Myocyte (in vitro differentiated cells): ENCODE data around the gene PLEKHG1. TPM values are rescaled to one million over a fixed set of nuclear protein-coding genes. Genes with fewer than 3 reads are reported as not detected.

ENCODE experiments used
- DNase-seq: peaks from one replicate; pipeline ENCODE4 v3.0.0-alpha.2; 2012; ENCODE audit warnings: low read depth
- polyA plus RNA-seq: library from polyadenylated mRNA; unstranded; fragments of >200 nt; gene quantifications from one replicate; pipeline ENCODE4 v1.2.1, GENCODE V29; 2012; ENCODE audit warnings: missing spikeins
- total RNA-seq: library from RNA; depleted of rRNA; stranded (reverse); fragments of >200 nt; gene quantifications from 2 replicates; pipeline ENCODE4 v1.2.3, GENCODE V29; 2014

Gene PLEKHG1
- total RNA-seq = under 0.01 TPM in 1 of 2 replicates, not detected in the other
- polyA plus RNA-seq = 0.06 TPM

- peak; percentile 8 for DNase-seq
Measured at GRCh38 chr6:150599199-150600009, at the start of gene PLEKHG1. PLEKHG1 (plus strand) TSS chr6:150599885; CDS start chr6:150733682, 133,797 bp downstream.

- no peak for DNase-seq
Measured at GRCh38 chr6:150550244-150550643, 49.4 kb upstream of the PLEKHG1 start.

GRCh38 chr6:150557043-150557599, 42.6 kb upstream of the PLEKHG1 start:
- DNase-seq = no peak

GRCh38 chr6:150560004-150560883, 39.4 kb upstream of the PLEKHG1 start:
- no peak for DNase-seq

GRCh38 chr6:150560884-150561219, 38.8 kb upstream of the PLEKHG1 start:
- no peak for DNase-seq

- DNase-seq = no peak
Measured at GRCh38 chr6:150565945-150566344, 33.7 kb upstream of the PLEKHG1 start.

GRCh38 chr6:150566486-150566885, 33.2 kb upstream of the PLEKHG1 start:
- no peak for DNase-seq

GRCh38 chr6:150567380-150567779, 32.3 kb upstream of the PLEKHG1 start:
- DNase-seq = no peak

GRCh38 chr6:150567823-150568383, 31.8 kb upstream of the PLEKHG1 start:
- DNase-seq = no peak

- no peak for DNase-seq
Measured at GRCh38 chr6:150568560-150568959, 31.1 kb upstream of the PLEKHG1 start.

GRCh38 chr6:150569161-150569560, 30.5 kb upstream of the PLEKHG1 start:
- no peak for DNase-seq

GRCh38 chr6:150573041-150573681, 26.5 kb upstream of the PLEKHG1 start:
- no peak for DNase-seq

GRCh38 chr6:150575836-150576235, 23.8 kb upstream of the PLEKHG1 start:
- no peak for DNase-seq

GRCh38 chr6:150576651-150577226, 22.9 kb upstream of the PLEKHG1 start:
- DNase-seq = no peak

- no peak for DNase-seq
Measured at GRCh38 chr6:150579611-150580010, 20.1 kb upstream of the PLEKHG1 start.

- no peak for DNase-seq
Measured at GRCh38 chr6:150580489-150580888, 19.2 kb upstream of the PLEKHG1 start.

- no peak for DNase-seq
Measured at GRCh38 chr6:150584065-150584464, 15.6 kb upstream of the PLEKHG1 start.

GRCh38 chr6:150584596-150584995, 15.1 kb upstream of the PLEKHG1 start:
- no peak for DNase-seq

GRCh38 chr6:150586850-150587359, 12.8 kb upstream of the PLEKHG1 start:
- DNase-seq = no peak

GRCh38 chr6:150587637-150588036, 12.0 kb upstream of the PLEKHG1 start:
- no peak for DNase-seq
